K562 (cell line): Measurements from ENCODE around the gene PMEPA1. TPM values are rescaled to one million over a fixed set of nuclear protein-coding genes. Genes with fewer than 3 reads are reported as not detected.

Experiments
- ATAC-seq: fragments of 200-7000 bp; cut with Tn5 transposase; 3 replicates; pipeline ENCODE4 v1.9.1; 2020; ENCODE audit warnings: moderate library complexity
- BruUV-seq: library from RNA; stranded (reverse); fragments of 400-500 nt; replicated peaks from 2 replicates; lab custom pipeline; 2021; lab: Mats Ljungman, UMichigan
- CTCF ChIA-PET: fragments of 300-600 bp; formaldehyde crosslinking; extraction: SDS; loops from one replicate; lab custom pipeline; 2021; ENCODE audit warnings: low intra/inter-chr PET ratio; lab: Yijun Ruan, JAX
- POLR2A ChIA-PET: fragments of 300-600, 350-650 bp; sonication (Branson Sonifier 250); formaldehyde crosslinking; extraction: SDS; loops from one replicate; lab custom pipeline; 2021; ENCODE audit warnings: antibody characterized with exemption, inconsistent platforms; lab: Yijun Ruan, JAX
- DNase-seq, 4 experiments: peaks; one replicate each; pipeline versions ENCODE4 v3.0.0 to v3.0.0-alpha.2; 2011 to 2018; ENCODE audit warnings: low spot score in 3 of 4, mixed read lengths in 3 of 4; ENCODE audit errors: extremely low read depth in 1 of 4
- FAIRE-seq: peaks from 2 replicates; lab custom pipeline; 2011; peaks lifted over from hg19 to GRCh38; lab: Jason Lieb, UNC
- H2AFZ ChIP-seq: 2 replicates; pipeline ENCODE4 v1.6.0; 2011; ENCODE audit warnings: low read depth, low read length, control low read depth, inconsistent platforms
- H3K27ac ChIP-seq: fragments of 200-600 bp; 3 replicates; pipeline ENCODE4 v1.8.0; 2011; ENCODE audit warnings: low read depth, mild to moderate bottlenecking, control low read depth, inconsistent platforms, low read length, moderate library complexity, mixed read lengths; ENCODE audit errors: extremely low read depth
- H3K27me3 ChIP-seq, 2 experiments: fragments of 300-600 bp in 1 of 2; 2 replicates in 1 of 2; 3 replicates in 1 of 2; pipeline versions ENCODE4 v1.6.0 to v1.8.0; 2011; ENCODE audit warnings: inconsistent platforms in 2 of 2, low read length in 2 of 2, mild to moderate bottlenecking in 1 of 2, mixed read lengths in 1 of 2, moderate library complexity in 1 of 2; ENCODE audit not compliant: control insufficient read depth in 2 of 2, insufficient read depth in 2 of 2
- H3K36me3 ChIP-seq: fragments of 300-600 bp; 3 replicates; pipeline ENCODE4 v1.8.0; 2011; ENCODE audit warnings: mild to moderate bottlenecking, low read length, inconsistent platforms; ENCODE audit not compliant: control insufficient read depth, insufficient read depth
- H3K4me1 ChIP-seq, 2 experiments: fragments of 200-600 bp in 1 of 2; replicated peaks in 1 of 2; 2 replicates in 1 of 2; 3 replicates in 1 of 2; pipeline versions ENCODE4 v1.5.1 to v1.8.0; 2011; ENCODE audit warnings: inconsistent platforms in 2 of 2, low read length in 2 of 2, mild to moderate bottlenecking in 1 of 2, mixed read lengths in 1 of 2, moderate library complexity in 1 of 2; ENCODE audit not compliant: control insufficient read depth in 2 of 2, insufficient read depth in 2 of 2
- H3K4me2 ChIP-seq: 2 replicates; pipeline ENCODE4 v1.6.1; 2011; ENCODE audit warnings: low read length, control low read depth, inconsistent platforms, mixed read lengths; ENCODE audit not compliant: insufficient read depth
- H3K4me3 ChIP-seq: fragments of 200-600 bp; sonication (generic), shearing (Covaris generic); 2 replicates; pipeline ENCODE4 v1.5.1; 2016; ENCODE audit warnings: control low read depth, inconsistent platforms
- H3K79me2 ChIP-seq: fragments of 200-600 bp; 3 replicates; pipeline ENCODE4 v1.8.0; 2011; ENCODE audit warnings: low read length, inconsistent platforms; ENCODE audit not compliant: control insufficient read depth, insufficient read depth
- H3K9ac ChIP-seq, 2 experiments: 2 replicates each; pipeline versions ENCODE4 v1.6.0 to v1.6.1; 2011; ENCODE audit warnings: low read depth in 2 of 2, low read length in 2 of 2, control low read depth in 1 of 2, inconsistent platforms in 1 of 2, mild to moderate bottlenecking in 1 of 2, mixed read lengths in 1 of 2; ENCODE audit not compliant: insufficient read depth in 1 of 2
- H3K9me1 ChIP-seq: one replicate; pipeline ENCODE4 v1.6.0; 2011; ENCODE audit warnings: inconsistent platforms, mild to moderate bottlenecking, low read length, moderate library complexity; ENCODE audit not compliant: control insufficient read depth, insufficient read depth
- H3K9me3 ChIP-seq: replicated peaks from 2 replicates; pipeline ENCODE4 v1.5.1; 2011; ENCODE audit warnings: low read depth, low read length, inconsistent platforms; ENCODE audit not compliant: control insufficient read depth, insufficient read depth
- H4K20me1 ChIP-seq: replicated peaks from 2 replicates; pipeline ENCODE4 v1.6.1; 2011; ENCODE audit warnings: low read length, inconsistent platforms, mixed read lengths; ENCODE audit not compliant: control insufficient read depth, insufficient read depth
- ATF6 ChIP-seq: sonication (generic); formaldehyde crosslinking; IDR thresholded peaks from 2 replicates; pipeline ENCODE4 v1.4.0; 2020; ENCODE audit warnings: mild to moderate bottlenecking, missing genetic modification reagents
- CEBPB ChIP-seq: fragments of 450-650 bp; IDR thresholded peaks from 2 replicates; pipeline ENCODE4 v1.6.1; 2016; ENCODE audit warnings: missing genetic modification characterization, missing compliant biosample characterization
- CHD2 ChIP-seq: IDR thresholded peaks from 2 replicates; pipeline ENCODE4 v1.6.1; 2011; ENCODE audit warnings: low read depth, low read length
- ESRRA ChIP-seq: fragments of 450-650 bp; IDR thresholded peaks from 2 replicates; pipeline ENCODE4 v1.6.1; 2014; ENCODE audit warnings: low read depth, mild to moderate bottlenecking, moderate library complexity, borderline replicate concordance
- FOXJ2 ChIP-seq: fragments of 200-800 bp; sonication (Bioruptor generic); IDR thresholded peaks from 2 replicates; pipeline ENCODE4 v1.6.1; 2016; ENCODE audit warnings: missing genetic modification characterization, missing compliant biosample characterization
- LARP7 ChIP-seq: fragments of 450-650 bp; IDR thresholded peaks from 2 replicates; pipeline ENCODE4 v1.6.1; 2016
- NKRF ChIP-seq: fragments of 450-650 bp; IDR thresholded peaks from 2 replicates; pipeline ENCODE4 v1.6.1; 2016; ENCODE audit warnings: borderline replicate concordance
- WGBS: fragments of 100-300 bp; shearing (Covaris generic); methylation state at CpG from one replicate; pipeline ENCODE4 v1.1.6; 2016; ENCODE audit warnings: low coverage, mixed read lengths; ENCODE audit not compliant: insufficient coverage; ENCODE audit errors: missing lambda C conversion rate; 5-methylcytosine and 5-hydroxymethylcytosine counted together
- in situ Hi-C: fragments of 300-500 bp; cut with MboI; formaldehyde crosslinking; loops from 4 replicates; pipeline ENCODE4 v1.15.0; 2018; ENCODE audit warnings: inconsistent platforms, mixed read lengths
- intact Hi-C: fragments of 100-400 bp; cut with micrococcal nuclease; formaldehyde crosslinking; loops from 2 replicates; pipeline ENCODE4 v1.14.2; 2022
- polyA plus RNA-seq, 8 experiments: library from polyadenylated mRNA; depleted of rRNA in 4 of 8; stranded (reverse) in 5 of 8; unstranded in 3 of 8; fragments of >200 nt; fragmentation: Nextera tagmentation in 2 of 8; fragmentation: Illumina TruSeq in 1 of 8; extraction: Ambion mirVana in 2 of 8; extraction: Trizol in 1 of 8; gene quantifications; 2 replicates each; pipeline versions ENCODE4 v1.2.1 to v1.2.3, GENCODE V29; 2011 to 2014; ENCODE audit warnings: inconsistent platforms in 1 of 8, missing spikeins in 1 of 8
- total RNA-seq, 7 experiments: library from RNA; depleted of rRNA in 6 of 7; stranded (reverse); fragments of >200 nt in 6 of 7; fragmentation: Illumina TruSeq in 2 of 7; extraction: Trizol in 2 of 7; gene quantifications; 2 replicates each; pipeline versions ENCODE4 v1.2.1 to v1.2.3, GENCODE V29; 2011 to 2021; ENCODE audit warnings: low replicate concordance in 1 of 7
- TF ChIP-seq, protein P1 (sequence below): sonication (generic); formaldehyde crosslinking; IDR thresholded peaks from 2 replicates; pipeline ENCODE4 v1.8.1; 2022; ENCODE audit warnings: missing genetic modification reagents
- TF ChIP-seq, protein P2 (sequence below): fragments of 450-650 bp; IDR thresholded peaks from 2 replicates; pipeline ENCODE4 v1.6.1; 2018; ENCODE audit warnings: mild to moderate bottlenecking, low read depth; ENCODE audit not compliant: partially characterized antibody
- TF ChIP-seq, protein P3 (sequence below): conservative IDR thresholded peaks from 2 replicates; pipeline ENCODE4 v1.6.1; 2011; ENCODE audit warnings: low read depth, mild to moderate bottlenecking, low read length; ENCODE audit not compliant: control insufficient read depth

The PMEPA1 gene
- total and polyA plus RNA-seq, 9 of the 15 experiments (the other 6 are each of a cell fraction or from before 2014, with no cell fraction given): 0.16 TPM; not detected in 8

DNA sequence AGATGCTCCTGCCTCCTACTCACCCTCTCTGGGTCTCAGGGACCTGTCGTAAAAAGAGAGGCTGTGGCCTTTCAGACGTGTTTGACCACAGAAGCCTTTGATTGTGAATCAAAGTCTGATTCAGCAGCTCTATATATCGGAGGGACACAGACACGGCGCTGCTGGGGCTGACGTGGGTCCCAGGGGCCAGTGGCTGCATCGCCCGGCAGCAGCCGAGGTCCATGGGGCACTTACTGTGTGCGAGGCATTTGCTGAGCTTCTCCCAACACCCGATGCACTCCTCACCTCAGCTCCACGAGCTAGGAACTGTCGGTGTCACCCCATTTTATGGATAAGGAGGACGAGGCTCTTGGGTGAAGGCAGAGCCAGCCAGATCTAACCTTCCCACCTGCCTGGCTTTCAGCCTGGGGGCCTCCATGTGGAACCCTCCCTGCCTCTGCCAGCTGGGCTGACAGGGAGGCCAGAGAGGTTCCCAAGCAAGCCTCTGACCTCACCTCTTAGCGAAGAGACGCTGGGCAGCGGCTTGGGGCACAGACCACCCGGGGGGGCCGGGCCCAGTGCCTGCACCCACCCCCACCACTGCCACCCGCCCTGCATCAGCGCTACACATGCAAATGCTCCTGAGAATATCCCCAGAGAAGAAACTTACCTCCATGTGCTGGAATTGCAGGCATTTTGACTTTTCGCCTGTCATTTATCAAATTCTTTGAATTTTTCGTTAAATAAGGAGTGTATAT lies 19.9 kb downstream of the PMEPA1 start:
- ChIA-PET POLR2A (interaction anchor here (0.6 kb wide), 1 partner anchor 1297 kb away, joined by 3 read pairs; the partner anchor contains the start of gene CSTF1), CTCF (no interaction called here)
- Histone ChIP-seq H4K20me1 (peaks cover 24% of the 10 kb centered on the region), H3K4me1 (no peaks in the 10 kb centered on the region; a peak in 1 of 5 replicates), H3K9ac (no peak overlapping the region), H3K27me3 (peaks cover 55 to 98% of the 10 kb centered on the region in 2 experiments; a peak in 4 of 5 replicates), H3K4me2 (no peak overlapping the region), H3K9me1 (peaks cover 3% of the 10 kb centered on the region), H3K4me3 (no peak overlapping the region), H3K36me3 (no peaks in the 10 kb centered on the region), H3K27ac (no peak overlapping the region), H3K9me3 (no peaks in the 10 kb centered on the region), H2AFZ (no peak overlapping the region), H3K79me2 (no peaks in the 10 kb centered on the region)
- ATAC-seq (no peak), FAIRE-seq (no peak), DNase-seq (no peak)
- in situ Hi-C loops: no loop called here
- intact Hi-C loops: no loop called here
- no TSS peak for BruUV-seq
- 4% methylated on average over 21 of the region's 23 CpGs for WGBS
- TF ChIP-seq ATF6 (CRISPR knock-in tag) (no peak), ESRRA (no peak), CEBPB (tag) (no peak), FOXJ2 (tag) (no peak), NKRF (no peak), LARP7 (no peak), CHD2 (no peak)
- TF ChIP-seq, protein P1, sequence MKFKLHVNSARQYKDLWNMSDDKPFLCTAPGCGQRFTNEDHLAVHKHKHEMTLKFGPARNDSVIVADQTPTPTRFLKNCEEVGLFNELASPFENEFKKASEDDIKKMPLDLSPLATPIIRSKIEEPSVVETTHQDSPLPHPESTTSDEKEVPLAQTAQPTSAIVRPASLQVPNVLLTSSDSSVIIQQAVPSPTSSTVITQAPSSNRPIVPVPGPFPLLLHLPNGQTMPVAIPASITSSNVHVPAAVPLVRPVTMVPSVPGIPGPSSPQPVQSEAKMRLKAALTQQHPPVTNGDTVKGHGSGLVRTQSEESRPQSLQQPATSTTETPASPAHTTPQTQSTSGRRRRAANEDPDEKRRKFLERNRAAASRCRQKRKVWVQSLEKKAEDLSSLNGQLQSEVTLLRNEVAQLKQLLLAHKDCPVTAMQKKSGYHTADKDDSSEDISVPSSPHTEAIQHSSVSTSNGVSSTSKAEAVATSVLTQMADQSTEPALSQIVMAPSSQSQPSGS: no peak
- TF ChIP-seq, protein P2, sequence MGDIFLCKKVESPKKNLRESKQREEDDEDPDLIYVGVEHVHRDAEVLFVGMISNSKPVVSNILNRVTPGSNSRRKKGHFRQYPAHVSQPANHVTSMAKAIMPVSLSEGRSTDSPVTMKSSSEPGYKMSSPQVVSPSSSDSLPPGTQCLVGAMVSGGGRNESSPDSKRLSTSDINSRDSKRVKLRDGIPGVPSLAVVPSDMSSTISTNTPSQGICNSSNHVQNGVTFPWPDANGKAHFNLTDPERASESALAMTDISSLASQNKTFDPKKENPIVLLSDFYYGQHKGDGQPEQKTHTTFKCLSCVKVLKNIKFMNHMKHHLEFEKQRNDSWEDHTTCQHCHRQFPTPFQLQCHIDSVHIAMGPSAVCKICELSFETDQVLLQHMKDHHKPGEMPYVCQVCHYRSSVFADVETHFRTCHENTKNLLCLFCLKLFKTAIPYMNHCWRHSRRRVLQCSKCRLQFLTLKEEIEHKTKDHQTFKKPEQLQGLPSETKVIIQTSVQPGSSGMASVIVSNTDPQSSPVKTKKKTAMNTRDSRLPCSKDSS: no peak
- TF ChIP-seq, protein P3, sequence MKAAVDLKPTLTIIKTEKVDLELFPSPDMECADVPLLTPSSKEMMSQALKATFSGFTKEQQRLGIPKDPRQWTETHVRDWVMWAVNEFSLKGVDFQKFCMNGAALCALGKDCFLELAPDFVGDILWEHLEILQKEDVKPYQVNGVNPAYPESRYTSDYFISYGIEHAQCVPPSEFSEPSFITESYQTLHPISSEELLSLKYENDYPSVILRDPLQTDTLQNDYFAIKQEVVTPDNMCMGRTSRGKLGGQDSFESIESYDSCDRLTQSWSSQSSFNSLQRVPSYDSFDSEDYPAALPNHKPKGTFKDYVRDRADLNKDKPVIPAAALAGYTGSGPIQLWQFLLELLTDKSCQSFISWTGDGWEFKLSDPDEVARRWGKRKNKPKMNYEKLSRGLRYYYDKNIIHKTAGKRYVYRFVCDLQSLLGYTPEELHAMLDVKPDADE: no peak
